GM19043 (cell line): ENCODE results near the gene MKLN1.

Experiments
- ATAC-seq: cut with Tn5 transposase; IDR thresholded peaks from one replicate; pipeline ENCODE4 v1.9.1; 2021; ENCODE audit warnings: low read depth; ENCODE audit not compliant: unreplicated experiment

The MKLN1 gene

GRCh38 chr7:131538813-131539179 is 211.1 kb downstream of the MKLN1 start:
- no peak for ATAC-seq

GRCh38 chr7:131540491-131541162 is 213.0 kb downstream of the MKLN1 start:
- no peak for ATAC-seq

GRCh38 chr7:131543298-131543697 is 215.6 kb downstream of the MKLN1 start:
- ATAC-seq = no peak

GRCh38 chr7:131544021-131544420 is 216.3 kb downstream of the MKLN1 start:
- no peak for ATAC-seq

DNA sequence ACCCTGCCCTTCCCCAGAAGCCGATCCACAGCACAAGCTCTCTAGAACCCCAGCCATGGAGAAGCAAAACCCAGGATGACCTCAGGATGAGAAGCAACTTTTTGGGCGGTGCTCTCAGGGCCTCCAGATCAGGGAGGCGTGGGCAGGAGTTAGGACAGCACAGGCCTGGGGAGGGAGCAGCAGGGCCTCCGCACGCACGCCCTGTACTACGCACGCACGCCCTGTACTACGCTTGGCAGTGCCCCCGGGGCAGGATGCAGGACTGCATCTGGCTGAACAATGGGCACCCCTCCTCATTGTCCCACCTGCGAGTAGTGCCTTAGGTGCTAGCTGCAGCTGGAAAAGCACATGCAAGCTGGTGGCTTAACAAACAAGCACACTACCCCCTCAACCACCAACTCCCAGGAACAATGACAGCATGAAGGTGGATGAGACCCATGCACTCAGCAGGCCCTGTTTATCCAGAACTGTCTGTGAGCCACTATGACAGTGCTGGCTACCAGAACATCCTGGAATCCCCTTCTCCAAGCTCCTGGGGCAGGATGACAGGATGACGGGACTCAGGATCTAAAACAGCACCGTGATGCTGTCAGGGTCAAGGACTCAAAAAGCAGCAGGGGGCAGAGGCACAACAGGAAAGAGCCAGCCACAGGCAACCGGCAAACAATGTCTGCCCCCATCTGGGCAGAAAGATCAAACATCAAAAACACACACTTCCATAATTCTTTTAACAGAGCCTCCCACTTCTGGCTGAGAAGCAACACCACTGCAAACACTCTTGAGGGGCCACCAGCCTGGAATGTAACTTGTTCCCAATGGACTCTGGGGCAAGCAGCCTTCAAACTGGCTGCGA is 217.0 kb downstream of the MKLN1 start:
- no peak for ATAC-seq

DNA sequence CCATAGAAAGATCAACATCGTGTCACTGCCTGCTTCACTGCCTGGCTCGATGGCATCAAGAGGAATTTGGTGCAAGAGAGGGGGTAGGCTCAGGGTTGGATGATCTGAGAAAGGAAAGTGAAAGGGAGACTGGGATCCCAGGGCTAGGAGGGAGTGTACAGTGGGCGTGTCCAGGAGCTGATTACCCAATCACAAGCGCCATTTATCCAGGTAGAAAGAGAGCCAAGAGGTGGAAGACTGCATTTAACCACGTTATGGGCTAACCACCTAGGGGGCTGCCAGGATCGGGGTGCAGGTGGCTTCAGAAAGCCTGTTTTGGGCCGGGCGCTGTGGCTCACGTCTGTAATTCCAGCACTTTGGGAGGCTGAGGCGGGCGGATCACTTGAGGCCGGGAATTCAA is 218.4 kb downstream of the MKLN1 start:
- ATAC-seq = no peak
